Astrocyte (in vitro differentiated cells and primary cell): ENCODE data around the gene DDX23. TPM values are rescaled to one million over a fixed set of nuclear protein-coding genes. Genes with fewer than 3 reads are reported as not detected.

Experiments
- DNase-seq: peaks from one replicate; pipeline ENCODE4 v3.0.0-alpha.2; 2010; ENCODE audit warnings: low read depth
- FAIRE-seq: peaks from 2 replicates; lab custom pipeline; 2011; peaks lifted over from hg19 to GRCh38; lab: Jason Lieb, UNC
- H2AFZ ChIP-seq: 2 replicates; pipeline ENCODE4 v1.6.0; 2012; ENCODE audit warnings: low read depth, low read length, inconsistent platforms
- H3K27ac ChIP-seq: 2 replicates; pipeline ENCODE4 v1.5.1; 2011; ENCODE audit warnings: low read depth, low read length, inconsistent platforms
- H3K27me3 ChIP-seq: 2 replicates; pipeline ENCODE4 v1.6.0; 2011; ENCODE audit warnings: low read length, inconsistent platforms; ENCODE audit not compliant: insufficient read depth
- H3K36me3 ChIP-seq: 2 replicates; pipeline ENCODE4 v1.5.1; 2011; ENCODE audit warnings: low read length, inconsistent platforms; ENCODE audit not compliant: insufficient read depth
- H3K4me1 ChIP-seq: 2 replicates; pipeline ENCODE4 v1.5.1; 2011; ENCODE audit warnings: low read length, inconsistent platforms; ENCODE audit not compliant: insufficient read depth
- H3K4me2 ChIP-seq: 2 replicates; pipeline ENCODE4 v1.6.0; 2012; ENCODE audit warnings: low read length, inconsistent platforms
- H3K4me3 ChIP-seq: 2 replicates; pipeline ENCODE4 v1.5.1; 2011; ENCODE audit warnings: low read depth, mild to moderate bottlenecking, low read length, inconsistent platforms; ENCODE audit not compliant: insufficient read depth
- H3K79me2 ChIP-seq: 2 replicates; pipeline ENCODE4 v1.6.0; 2012; ENCODE audit warnings: mild to moderate bottlenecking, low read length, inconsistent platforms; ENCODE audit not compliant: insufficient read depth
- H3K9ac ChIP-seq: 2 replicates; pipeline ENCODE4 v1.6.0; 2012; ENCODE audit warnings: mild to moderate bottlenecking, low read length, inconsistent platforms
- H3K9me3 ChIP-seq: 2 replicates; pipeline ENCODE4 v1.5.1; 2012; ENCODE audit warnings: low read depth, mild to moderate bottlenecking, low read length, inconsistent platforms; ENCODE audit not compliant: insufficient read depth
- H4K20me1 ChIP-seq: 2 replicates; pipeline ENCODE4 v1.6.0; 2012; ENCODE audit warnings: low read length, inconsistent platforms; ENCODE audit not compliant: insufficient read depth
- H3K27ac Mint-ChIP-seq: one replicate; pipeline ENCODE4 v1.8.0; 2021; ENCODE audit warnings: mild to moderate bottlenecking, mixed read lengths; ENCODE audit not compliant: unreplicated experiment
- H3K27me3 Mint-ChIP-seq: one replicate; pipeline ENCODE4 v1.8.0; 2021; ENCODE audit warnings: low read depth, mixed read lengths; ENCODE audit not compliant: unreplicated experiment
- H3K36me3 Mint-ChIP-seq: one replicate; pipeline ENCODE4 v1.8.0; 2021; ENCODE audit warnings: low read depth, mixed read lengths; ENCODE audit not compliant: unreplicated experiment
- H3K4me1 Mint-ChIP-seq: one replicate; pipeline ENCODE4 v1.8.0; 2021; ENCODE audit warnings: low read depth, mixed read lengths; ENCODE audit not compliant: unreplicated experiment
- H3K4me3 Mint-ChIP-seq: one replicate; pipeline ENCODE4 v1.8.0; 2021; ENCODE audit warnings: mild to moderate bottlenecking, moderate library complexity, mixed read lengths; ENCODE audit not compliant: unreplicated experiment
- H3K9me3 Mint-ChIP-seq: one replicate; pipeline ENCODE4 v1.8.0; 2021; ENCODE audit warnings: mild to moderate bottlenecking, mixed read lengths; ENCODE audit not compliant: unreplicated experiment
- CTCF ChIP-seq: IDR thresholded peaks from 2 replicates; pipeline ENCODE4 v1.5.1; 2011; ENCODE audit warnings: low read depth, mild to moderate bottlenecking, inconsistent platforms, low read length, moderate library complexity; ENCODE audit not compliant: insufficient read depth
- EZH2 ChIP-seq: IDR thresholded peaks from 2 replicates; pipeline ENCODE4 v1.6.1; 2012; ENCODE audit warnings: mild to moderate bottlenecking, low read length, inconsistent platforms; ENCODE audit not compliant: insufficient read depth
- total RNA-seq: library from RNA; stranded (reverse); gene quantifications from 2 replicates; pipeline ENCODE4 v1.2.1, GENCODE V29; 2021

The DDX23 gene
- total RNA-seq, 1 donor from 2014 or later = 77.1 TPM

GRCh38 chr12:48780381-48781025 lies 71.5 kb downstream of the DDX23 start:
- H3K79me2 ChIP-seq = peaks cover 53% of the 10 kb centered on the region
- no peak overlapping the region for H2AFZ ChIP-seq
- peak overlapping the region; percentile 66 for H3K4me2 ChIP-seq
- H3K27me3 ChIP-seq = no peaks in the 10 kb centered on the region
- Mint-ChIP-seq H3K36me3 (peaks cover 21% of the 10 kb centered on the region), H3K27me3 (no peaks in the 10 kb centered on the region), H3K4me3 (no peak overlapping the region), H3K27ac (no peak overlapping the region), H3K4me1 (peaks cover 8% of the 10 kb centered on the region), H3K9me3 (no peaks in the 10 kb centered on the region)
- no peak overlapping the region for H3K4me3 ChIP-seq
- no peak for TF ChIP-seq EZH2
- TF ChIP-seq CTCF = no peak
- peak overlapping the region; percentile 56 for H3K9ac ChIP-seq
- H3K4me1 ChIP-seq = peaks cover 22% of the 10 kb centered on the region
- DNase-seq = no peak
- no peaks in the 10 kb centered on the region for H3K36me3 ChIP-seq
- no peak for FAIRE-seq
- peaks cover 63% of the 10 kb centered on the region for H4K20me1 ChIP-seq
- H3K27ac ChIP-seq = peak overlapping the region; percentile 71
- H3K9me3 ChIP-seq = no peaks in the 10 kb centered on the region

GRCh38 chr12:48779869-48780268 lies 72.1 kb downstream of the DDX23 start:
- FAIRE-seq (no peak), DNase-seq (peak; percentile 66)
- H3K27me3 ChIP-seq = no peaks in the 10 kb centered on the region
- peaks cover 22% of the 10 kb centered on the region for H3K4me1 ChIP-seq
- Mint-ChIP-seq H3K36me3 (peaks cover 28% of the 10 kb centered on the region), H3K27me3 (no peaks in the 10 kb centered on the region), H3K4me3 (no peak overlapping the region), H3K27ac (peak overlapping the region; percentile 18), H3K4me1 (peaks cover 8% of the 10 kb centered on the region), H3K9me3 (no peaks in the 10 kb centered on the region)
- H3K4me2 ChIP-seq = peak overlapping the region; percentile 66
- no peak for TF ChIP-seq EZH2
- no peak for TF ChIP-seq CTCF
- no peaks in the 10 kb centered on the region for H3K9me3 ChIP-seq
- no peak overlapping the region for H3K4me3 ChIP-seq
- H3K79me2 ChIP-seq = peaks cover 48% of the 10 kb centered on the region
- H3K9ac ChIP-seq = peak overlapping the region; percentile 56
- H2AFZ ChIP-seq = no peak overlapping the region
- peak overlapping the region; percentile 71 for H3K27ac ChIP-seq
- peaks cover 59% of the 10 kb centered on the region for H4K20me1 ChIP-seq
- peaks cover 2% of the 10 kb centered on the region for H3K36me3 ChIP-seq

Other genes starting within 250 kb of the DDX23 start
- 45.1 and 45.7 TPM in 2 replicates for gene KANSL2, start 169.9 kb downstream of the DDX23 start, total RNA-seq
- gene CCNT1, start 135.5 kb downstream of the DDX23 start, total RNA-seq = 45.9 and 49.2 TPM in 2 replicates
- gene ADCY6, start 63.1 kb downstream of the DDX23 start, total RNA-seq = 28.9 and 33.5 TPM in 2 replicates
- gene CACNB3, start 33.7 kb downstream of the DDX23 start, total RNA-seq = 36.2 and 40.5 TPM in 2 replicates
- 2.2 and 2.4 TPM in 2 replicates for gene RND1, start 13.7 kb upstream of the DDX23 start, total RNA-seq
- gene FKBP11, start 73.3 kb upstream of the DDX23 start, total RNA-seq = 47.4 and 51.2 TPM in 2 replicates
- 209 and 229 TPM in 2 replicates for gene ARF3, start 105.3 kb upstream of the DDX23 start, total RNA-seq
- 0.79 and 1.1 TPM in 2 replicates for gene WNT10B, start 119.6 kb upstream of the DDX23 start, total RNA-seq
- not detected in 2 replicates for gene WNT1, start 126.2 kb upstream of the DDX23 start, total RNA-seq
- gene DDN, start 147.2 kb upstream of the DDX23 start, total RNA-seq = 0.50 and 0.55 TPM in 2 replicates
- gene PRKAG1, start 166.6 kb upstream of the DDX23 start, total RNA-seq = 47.1 and 49.6 TPM in 2 replicates
- 81.7 and 86.9 TPM in 2 replicates for gene KMT2D, start 208.6 kb upstream of the DDX23 start, total RNA-seq
- gene RHEBL1, start 217.8 kb upstream of the DDX23 start, total RNA-seq = 1.3 and 1.9 TPM in 2 replicates
- 0.05 and 0.16 TPM in 2 replicates for gene DHH, start 242.6 kb upstream of the DDX23 start, total RNA-seq